Measurements from ENCODE around the gene MARK2.

Gene MARK2

DNA sequence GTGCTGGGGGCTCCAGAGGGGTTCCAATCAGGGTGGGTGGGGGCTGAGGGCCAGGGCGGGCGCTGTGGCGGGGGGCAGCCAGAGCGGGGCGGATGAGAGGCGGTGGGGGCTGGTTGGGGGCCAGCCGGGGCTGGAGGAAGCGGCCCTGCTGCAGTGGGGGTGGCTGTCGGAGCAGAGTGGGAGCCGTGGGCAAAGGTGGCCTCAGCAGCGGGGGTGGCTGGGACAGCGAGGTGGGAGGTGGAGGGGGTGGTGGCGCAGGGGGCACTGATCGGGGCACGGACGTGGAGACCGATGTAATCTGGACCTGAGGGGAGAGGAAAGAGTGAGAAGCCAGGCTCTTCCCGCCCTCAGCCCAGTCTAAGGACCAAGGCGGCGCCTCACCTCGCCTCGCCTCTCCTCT is 73.0 kb downstream of the MARK2 start:
- no peak for DNase-seq

DNA sequence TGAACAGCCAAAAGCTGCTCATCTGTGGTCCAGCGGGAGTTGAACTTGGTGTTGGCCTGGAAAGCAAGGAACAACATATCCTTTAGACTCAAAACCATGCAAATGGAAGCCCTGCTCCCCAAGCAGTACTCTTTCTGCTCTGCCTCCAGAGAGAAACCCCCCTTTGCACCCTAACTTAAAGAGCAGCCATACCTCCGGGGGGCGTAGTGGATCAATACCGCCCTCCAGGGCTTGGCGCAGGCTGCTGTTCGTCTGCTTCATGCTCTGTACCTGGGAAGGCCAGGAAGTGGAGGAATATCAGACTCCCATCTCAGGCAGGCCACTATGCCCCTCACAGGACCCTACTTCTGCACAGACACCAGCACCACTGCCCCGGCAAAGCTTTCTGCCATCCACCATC is 73.8 kb downstream of the MARK2 start:
- no peak for DNase-seq

DNA sequence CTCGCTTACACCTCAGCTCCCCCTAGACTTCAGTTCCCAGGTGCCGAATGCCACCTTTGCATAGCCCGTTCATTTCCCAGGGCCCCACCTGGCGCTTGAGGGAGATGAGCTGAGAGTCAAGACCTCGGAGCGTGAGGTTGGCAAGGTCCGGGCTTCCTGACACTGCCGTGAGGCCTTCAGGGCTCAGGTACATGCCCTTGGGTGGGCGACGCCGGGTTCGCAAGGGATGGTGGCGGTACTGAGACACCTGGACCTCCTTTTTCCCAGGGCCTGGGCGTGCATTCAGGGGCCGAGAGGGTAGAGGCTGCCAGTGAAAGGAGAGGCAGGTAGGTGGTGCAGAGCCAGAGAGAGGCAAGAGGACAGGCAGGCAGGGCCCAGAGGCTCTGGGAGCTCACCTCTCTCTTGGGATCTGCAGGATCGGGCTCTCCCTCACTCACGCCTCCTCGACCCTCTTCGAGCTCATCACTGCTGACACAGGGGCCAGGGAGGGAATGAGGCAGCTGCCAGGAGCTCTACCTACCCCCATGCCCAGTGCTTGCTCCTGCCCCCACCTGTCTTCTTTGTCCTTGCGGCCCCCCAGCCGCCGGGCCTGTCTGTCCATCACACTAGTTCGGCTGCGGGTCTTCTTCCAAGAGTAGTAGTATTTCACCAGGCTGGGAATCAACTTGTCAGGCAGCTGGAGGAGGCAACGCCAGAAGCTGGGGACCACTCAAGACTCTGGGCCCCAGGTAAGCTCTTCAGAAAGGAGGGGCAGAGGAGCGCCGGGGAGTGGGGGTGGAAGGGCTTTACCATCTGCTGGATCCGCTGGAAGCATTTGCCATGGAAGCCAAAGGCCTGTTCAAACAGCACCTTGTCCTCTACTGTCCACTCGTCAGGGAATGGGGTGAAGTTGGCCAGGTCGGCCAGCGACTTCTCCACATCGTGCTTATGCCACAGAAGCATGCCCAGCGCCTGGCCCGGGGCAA is 75.2 kb downstream of the MARK2 start:
- no peak for DNase-seq

DNA sequence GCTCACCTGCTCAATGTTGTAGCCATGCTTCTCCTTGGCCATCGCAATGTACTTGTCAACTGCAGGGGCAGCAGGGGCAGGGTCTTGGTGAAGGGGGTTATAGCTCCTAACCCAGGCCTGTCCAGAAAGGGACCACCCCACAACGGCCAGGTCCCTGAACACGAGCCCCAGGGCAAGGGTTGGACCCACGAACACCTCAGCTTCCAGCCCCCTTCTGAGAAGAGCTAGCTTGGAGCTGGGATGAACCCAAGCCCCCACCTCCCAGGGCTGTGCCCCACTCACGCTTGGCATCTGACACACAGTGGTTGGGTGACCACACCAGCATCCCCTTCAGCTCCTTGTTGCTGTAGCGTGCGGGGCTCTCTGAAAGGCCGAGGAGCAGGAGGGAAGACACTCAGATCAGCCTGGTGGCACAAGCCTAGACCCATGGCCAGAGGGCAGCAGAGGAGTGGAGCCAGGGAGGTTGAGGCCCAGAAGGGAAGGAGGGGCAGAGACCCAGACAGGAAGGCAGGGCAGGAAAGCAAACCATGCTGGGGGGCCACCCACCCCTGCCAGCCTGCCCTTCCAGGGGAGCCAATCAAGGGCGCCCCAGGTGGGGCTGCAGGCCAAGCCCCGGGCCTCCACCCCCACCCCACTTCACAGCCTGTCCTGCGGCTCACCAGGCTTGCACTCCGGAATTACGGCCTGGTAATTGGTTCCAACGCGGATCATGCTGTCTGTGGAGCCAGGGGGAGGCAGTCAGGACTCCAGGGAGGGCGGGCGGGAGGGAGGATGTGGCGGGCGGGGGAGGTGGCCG is 76.2 kb downstream of the MARK2 start:
- DNase-seq, result no peak

DNA sequence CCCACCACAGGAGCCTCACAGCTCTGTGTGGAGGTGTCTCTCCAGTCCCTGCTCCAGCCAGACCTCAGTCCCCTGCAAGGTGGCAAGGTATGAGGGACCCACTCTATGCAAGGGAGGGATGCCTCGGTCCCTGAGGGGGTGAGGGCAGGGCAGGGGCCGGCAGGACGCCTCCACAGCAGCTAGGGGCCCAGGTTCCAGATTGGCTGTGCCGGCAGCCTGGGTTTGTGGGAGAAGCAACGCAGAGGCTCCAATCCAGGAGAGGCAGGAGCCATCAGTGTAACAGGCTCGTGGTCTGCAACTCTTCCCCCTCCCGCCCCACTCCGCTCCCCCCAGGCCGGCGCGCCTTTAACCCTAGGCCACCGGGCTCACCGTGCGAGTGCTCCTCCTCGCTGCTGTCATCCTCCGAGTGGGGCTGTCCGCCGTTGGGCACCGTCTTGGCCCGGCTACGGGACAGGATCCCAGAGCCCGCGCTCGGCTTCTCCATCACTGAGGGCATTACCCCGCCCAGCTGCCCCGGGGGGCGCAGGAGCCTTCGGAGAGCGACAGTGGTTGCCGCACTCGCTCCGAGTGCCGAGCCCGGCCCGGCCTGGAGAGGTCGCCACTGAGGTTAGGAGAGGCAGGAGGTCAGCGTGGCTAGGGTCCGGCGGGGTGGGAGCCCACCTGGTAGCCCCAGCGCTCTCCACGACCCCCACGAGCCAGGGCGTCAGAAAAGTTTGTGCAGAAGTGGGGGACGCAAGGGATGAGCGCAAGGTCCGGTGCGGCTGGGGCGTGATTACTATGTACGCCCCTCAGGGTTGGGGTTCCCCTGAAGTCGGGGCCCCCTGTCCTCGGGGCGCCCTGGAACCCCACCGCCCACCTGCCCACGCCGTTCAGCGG is 77.3 kb downstream of the MARK2 start:
- DNase-seq, result peak; percentile 41 to 58

DNA sequence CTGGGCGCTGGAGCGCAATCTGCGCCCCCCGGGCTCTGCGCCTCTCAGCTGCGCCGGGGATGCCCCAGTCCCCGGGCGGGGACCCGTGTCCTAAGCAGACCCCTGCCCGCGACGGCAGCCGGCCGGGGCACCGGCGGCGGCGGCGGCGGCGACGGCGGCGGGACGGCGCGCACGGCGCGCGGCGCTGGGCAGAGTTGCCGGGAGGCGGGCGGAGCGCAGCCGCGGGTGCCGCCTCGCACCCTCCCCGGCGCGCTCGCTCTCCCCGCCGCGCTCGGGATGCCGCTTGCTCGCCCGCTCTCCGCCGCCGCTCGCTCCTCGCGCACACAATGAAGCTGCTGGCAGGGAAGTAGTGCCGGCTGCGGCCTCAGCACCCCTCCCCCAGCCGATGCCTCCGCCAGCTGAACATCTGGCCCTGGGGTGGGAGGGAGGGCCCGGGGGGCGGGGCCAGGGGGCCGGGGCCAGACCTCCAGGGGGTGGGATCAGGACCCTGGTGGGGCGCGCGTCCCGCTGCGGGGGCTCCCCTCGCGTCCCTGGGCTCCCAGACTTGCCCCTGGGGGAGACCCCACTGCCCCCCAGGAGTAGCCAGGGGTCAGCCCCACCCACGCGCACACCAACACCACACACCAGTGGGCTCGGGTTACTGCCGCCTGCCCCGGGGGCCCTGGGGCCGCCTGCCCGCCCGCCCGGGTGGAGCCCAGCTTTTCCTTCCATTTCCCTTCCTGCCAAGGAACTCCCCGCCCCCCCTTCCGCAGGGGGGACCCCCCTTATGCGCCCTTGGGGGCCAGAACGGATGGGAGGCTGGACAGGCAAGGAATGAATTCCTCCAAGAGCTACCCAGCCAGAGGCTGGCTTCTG is 78.2 kb downstream of the MARK2 start, which contains the start of gene RCOR2:
Gene RCOR2, minus strand, starts transcription at position 328 of the 855 bp plus-strand sequence. CDS start 708 bp downstream, outside the sequence.
- DNase-seq, result peak; percentile 72 to 83

DNA sequence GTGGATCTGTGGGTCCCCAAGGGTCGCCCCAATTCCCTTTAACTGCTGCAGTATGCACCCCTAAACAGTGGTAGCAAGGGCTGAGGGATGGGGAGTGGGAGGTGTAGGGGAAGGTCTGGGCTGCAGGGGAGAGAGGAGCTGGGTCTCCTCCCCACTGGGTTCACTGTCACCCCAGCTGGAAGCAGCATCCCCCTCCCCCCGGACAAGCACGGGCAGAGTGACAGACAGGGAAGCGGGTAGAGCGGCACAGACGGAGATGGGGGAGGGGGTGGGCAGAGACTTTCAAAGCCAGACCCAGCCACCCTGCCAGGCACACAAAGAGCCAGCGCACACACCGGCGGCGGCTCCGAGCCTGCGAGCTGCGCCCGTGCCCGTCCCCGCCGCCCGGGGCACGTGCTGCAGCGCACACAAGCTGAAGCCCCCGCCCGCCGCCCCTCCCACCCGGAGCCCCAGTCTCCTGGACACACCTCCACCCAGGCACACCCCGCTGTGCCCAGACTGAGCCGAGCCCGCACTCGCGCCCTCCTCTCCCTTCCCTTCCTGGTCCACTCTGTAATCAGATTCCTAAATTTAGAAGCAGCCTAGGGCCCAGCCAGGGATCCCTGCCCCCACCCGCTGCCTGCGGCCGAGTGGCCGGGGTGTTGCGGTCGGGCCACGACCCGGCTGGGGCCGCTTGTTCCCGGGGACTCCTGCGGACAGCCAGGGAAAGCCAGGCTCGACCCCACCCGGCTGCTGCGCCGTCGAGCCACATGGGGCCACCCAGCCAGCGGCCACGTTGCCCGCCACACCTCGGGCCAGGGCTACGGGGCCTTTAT is 79.0 kb downstream of the MARK2 start:
- DNase-seq, result peak; percentile 47 to 54

DNA sequence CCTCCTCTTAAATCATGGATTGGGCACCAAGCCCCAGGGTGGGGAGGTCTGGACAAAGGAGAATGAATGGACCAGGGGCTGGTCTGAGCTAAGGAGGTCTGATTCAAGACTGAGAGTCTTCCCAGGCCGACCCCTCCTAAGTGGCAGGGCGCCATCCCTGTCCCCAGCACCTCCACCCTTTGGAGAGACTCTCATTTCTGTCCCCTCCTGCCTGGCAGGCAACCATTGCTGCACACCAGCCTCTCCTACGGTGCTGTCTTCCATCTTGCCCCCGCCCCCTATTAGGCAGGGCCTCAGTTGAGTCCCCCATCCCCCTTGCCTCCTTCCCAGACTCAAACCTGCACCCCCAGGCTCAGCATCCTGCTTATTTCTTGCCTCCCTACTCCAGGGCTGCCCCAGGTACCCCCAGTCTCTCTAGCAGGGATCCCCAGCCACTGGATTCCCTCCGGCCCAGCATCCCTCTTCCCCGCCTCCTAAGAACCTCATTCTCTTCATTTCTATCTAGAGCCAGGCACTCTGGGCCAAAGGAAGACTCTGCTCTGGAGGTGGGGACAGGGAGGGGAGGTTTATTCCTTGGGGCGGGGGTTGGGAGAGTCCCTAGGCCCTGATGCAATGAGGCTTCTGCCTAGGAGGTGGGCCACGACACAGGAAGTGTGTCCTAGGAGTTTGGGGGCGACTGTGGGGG is 79.7 kb downstream of the MARK2 start:
- DNase-seq, result no peak

DNA sequence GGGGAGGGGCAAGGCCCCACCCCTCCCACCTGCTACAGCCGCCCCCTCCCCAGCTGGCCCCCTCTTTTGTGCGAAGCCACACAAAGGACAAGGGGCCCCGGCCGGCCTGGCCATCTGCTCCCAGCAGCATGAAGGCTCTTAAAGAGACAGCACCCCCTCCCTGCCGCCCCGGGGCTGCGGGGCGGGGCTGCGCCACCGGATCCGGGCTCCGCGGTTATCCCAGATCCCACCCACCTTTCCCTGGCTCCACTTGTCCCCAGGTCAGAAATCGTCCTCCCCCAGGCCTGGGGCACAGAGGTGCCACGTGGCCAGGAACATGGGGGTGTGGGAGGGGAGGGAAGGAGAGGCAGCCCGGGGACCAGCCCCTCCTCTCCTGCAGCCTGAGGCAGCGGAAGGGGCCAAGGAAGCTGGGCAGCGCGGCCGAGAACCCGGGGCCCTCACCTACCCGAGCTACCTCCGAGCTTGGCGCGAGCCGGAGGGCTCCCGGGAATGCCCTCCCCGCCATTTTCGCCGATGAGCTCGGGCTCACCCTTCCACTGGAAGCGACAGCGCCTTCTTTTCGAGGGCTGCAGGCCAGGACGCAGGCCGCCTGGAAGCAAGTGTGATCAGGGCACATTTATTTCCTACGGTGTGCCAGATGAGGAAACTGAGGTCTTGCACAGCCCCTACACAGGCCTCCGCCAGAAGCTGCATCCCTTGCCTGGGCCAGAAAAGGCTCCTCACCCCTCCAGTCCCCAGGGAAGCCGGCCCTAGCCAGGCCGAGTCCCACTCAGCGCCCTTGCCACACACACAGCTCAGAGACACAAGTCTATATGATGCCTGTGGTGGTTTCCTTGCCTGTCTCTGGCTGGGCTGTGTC is 80.6 kb downstream of the MARK2 start:
- no peak for DNase-seq

DNA sequence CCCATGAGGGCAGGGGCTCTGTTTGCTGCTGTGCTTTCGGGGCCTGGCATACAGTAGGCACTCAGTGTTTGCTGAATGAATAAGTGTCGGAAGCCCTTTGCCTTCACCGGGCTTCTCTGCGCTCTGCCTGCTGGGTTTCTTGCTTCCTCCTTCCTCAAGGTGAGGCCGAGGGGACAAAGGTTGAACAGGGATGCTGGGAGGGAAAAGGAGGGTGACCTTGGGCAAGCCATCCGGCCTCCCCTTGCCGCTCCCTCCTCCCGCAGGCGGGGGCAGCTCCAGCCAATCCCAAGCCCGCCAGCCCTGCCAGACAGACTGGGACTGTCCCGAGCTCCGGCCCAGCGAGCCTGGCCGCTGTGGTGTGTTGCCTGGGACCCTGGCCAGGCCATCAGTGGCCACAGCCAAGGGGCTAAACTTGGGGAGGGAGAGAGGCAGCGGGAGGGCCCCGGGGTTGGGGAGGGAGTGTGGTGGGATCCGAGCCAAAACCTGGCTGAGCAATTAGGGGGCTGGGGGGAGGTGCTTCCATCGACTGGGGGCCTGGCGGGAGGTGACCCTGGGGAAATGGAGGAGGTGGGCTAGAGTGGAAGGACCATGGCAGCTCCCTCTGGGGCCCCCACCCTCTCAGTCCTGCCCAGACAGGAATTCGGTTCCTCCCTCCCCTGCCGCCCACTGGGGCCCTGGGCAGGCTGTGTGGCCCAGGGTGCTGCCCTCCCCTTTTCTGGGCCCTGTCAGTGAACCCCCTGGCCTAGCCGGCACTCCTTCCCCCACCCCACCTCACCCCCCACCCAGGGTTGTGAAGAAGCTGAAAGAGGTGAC is 81.4 kb downstream of the MARK2 start:
- no peak for DNase-seq

DNA sequence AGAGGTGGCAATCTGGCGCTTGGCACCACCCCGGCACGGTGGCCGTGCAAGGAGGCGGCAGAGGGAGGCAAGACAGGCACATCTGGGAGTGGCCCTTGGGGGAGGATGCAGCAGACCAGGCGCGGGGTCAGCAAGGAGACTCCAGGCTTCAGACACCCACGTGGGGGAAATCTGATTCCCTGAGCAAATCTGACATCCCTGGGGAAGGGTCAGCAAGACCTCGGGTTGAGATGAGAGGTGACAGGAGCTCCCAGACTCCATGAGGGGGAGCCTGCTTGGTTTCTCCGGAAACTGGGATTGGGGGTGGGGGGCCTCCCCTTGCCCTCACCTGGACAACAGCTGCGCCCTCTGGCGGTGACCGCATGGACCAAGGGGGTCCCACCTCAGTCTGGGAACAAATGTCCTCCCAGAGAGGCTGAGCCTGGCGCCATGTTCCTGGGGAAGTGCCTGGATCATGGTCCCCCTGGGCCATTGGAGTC is 82.1 kb downstream of the MARK2 start:
- no peak for DNase-seq

DNA sequence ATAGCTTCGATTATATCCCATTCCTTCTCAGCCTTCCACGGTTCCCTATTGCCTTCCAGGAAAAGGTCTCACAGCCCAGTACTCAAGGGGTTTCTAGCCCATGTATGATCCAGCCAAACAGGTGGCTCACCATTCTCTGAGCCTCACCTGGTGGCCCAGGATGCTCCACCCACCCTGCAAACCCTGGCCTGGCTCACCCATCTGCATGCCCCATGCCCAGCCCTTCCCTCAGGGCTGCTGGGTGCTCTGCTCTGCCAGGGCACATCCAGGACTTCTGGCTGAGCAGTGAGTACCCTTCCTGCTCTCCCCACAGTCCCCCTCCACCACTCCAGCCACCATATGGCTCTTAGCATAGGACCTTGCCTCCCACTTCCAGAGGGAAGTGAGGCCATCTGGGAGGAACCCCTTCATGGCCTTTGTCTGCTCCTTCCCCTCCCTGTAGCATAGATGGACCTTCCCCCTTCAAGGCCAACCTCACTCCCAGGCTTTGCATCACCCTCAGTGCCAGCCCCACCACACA is 83.8 kb downstream of the MARK2 start:
- DNase-seq, result no peak

DNA sequence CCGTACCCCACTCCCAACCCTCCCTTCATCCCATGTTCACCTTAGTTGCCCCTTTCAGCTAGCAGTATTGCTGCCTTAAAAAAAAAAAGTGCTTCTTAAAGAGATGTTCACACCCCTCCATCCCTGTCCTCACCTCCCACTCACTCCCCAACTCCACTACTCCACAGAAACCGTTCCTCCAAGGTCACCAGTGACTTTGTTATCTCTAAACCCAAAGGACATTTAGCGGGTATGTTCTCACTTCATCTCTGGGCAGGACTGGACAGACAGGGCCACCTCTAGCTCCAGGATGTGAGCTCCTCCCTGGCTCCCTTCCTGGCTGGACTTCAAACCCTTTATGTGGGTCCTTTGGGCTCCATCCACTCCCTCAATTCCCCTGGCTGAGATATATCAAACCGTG is 84.4 kb downstream of the MARK2 start:
- DNase-seq, result no peak

DNA sequence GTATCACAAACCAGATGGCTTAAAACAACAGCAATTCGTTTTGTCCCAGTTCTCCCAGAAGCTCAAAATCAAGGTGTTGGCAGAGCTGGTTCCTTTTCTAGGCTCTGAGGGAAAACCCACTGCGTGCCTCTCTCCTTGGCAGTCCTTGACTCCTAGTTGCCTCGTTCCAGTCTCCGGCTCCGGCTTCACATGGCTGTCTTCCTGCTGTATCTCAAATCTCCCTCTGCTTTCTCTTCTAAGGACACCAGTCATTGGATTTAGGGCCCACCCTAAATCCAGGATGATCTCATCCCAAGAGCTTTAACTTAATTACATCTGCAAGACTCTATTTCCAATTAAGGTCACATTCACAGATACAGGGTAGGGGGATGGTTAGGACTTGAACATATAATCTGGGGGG is 90.7 kb downstream of the MARK2 start:
- DNase-seq, result no peak

DNA sequence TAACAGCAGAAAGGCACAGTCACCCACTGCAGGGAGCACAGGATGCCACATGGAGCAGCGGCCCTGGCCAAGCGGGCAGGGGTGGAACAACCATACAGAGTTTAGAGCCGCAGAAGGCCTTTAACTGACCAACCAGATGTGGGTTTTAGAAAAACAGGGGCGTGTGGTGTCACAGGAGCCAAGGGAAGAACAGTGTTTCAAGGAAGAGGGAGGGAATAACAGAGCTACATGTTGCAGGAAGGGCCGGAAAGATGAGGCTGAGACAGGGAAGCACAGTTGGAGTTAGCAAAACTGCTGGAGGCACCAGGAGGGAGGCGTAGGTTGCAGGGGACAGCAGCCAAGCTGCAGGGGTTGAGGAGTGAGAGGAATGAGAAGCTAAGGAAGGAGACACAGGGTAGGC is 92.1 kb downstream of the MARK2 start:
- DNase-seq, result no peak

DNA sequence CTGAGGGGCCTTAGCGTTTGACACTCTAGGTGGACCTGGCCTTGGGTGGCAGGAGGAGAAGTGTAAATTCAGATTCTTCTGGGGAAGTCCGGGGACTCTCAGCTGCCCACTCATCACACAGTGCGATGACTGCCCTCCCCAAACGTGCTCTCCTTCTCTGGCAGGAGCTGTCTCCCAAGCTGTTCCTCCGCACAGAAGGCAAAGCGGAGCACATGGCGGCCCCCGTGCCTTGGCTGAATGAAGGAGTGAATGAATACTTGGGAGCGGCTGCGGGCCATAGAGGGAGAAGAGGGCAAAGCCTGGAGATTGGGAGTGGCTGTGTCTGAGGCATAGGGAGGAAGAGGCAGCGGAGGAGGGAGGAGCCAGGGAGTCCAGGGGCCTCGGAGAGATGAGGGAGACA is 93.0 kb downstream of the MARK2 start:
- DNase-seq, result no peak

DNA sequence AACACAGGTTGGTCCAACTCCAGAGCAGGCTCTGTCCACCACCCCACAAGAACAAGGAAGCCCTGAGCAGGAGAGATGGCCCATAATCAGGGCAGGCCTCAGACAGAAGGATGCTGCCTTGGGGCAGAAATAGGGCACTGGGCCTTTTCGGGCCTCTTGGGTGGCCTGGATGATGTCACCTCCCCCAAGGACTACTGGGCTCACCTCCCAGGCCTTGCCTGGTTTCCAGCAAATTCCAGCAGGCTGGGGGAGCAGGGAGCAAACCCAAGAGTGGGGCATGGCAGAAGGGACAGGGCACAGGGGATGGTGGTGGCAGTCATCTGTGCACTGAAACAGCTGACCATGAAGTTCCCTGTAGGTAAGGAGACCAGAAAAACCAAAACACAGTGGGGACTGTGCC is 94.5 kb downstream of the MARK2 start:
- DNase-seq, result no peak
